ENCODE measurements around the gene PRKD2. TPM values are rescaled to one million over a fixed set of nuclear protein-coding genes. Genes with fewer than 3 reads are reported as not detected.

The PRKD2 gene
- total and polyA plus RNA-seq, 2 of the 8 experiments (the other 6 are each of a cell fraction or from before 2014, with no cell fraction given) = 24.4 to 63.8 TPM

DNA sequence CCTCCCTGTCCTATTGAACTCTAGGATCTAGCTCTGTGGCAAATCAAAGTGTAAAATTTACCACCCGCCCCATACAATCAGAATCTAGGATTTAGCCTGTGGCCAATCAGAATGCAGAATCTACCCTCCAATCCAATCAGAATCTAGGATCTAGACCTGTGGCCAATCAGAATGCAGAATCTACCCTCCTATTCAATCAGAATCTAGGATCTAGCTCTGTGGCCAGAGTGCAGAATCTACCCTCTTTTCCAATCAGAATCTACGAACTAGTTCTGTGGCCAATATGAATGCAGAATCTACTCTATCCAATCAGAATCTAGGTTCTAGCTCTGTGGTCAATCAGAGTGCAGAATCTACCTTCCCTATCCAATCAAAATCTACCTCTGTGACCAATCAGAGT, 25.8 kb downstream of the PRKD2 start:
- H3K4me3 ChIP-seq (ENCODE audit: extremely low read depth in 1 of 4, insufficient read depth in 2 of 4, low read depth in 3 of 4, low read length in 4 of 4) = no peak overlapping the region
- no peaks in the 10 kb centered on the region for H3K79me2 ChIP-seq (ENCODE audit: control insufficient read depth in 1 of 2, insufficient read depth in 2 of 2, low read length in 2 of 2)
- no peak overlapping the region for H3K4me2 ChIP-seq (ENCODE audit: insufficient read depth in 1 of 2, low read depth in 2 of 2, low read length in 2 of 2)
- no peak overlapping the region for H2BK120ac ChIP-seq (replicated peaks; ENCODE audit: low read depth, low read length)
- peaks cover 41 to 83% (median 67%) of the 10 kb centered on the region in 4 experiments for H3K36me3 ChIP-seq (ENCODE audit: control insufficient read depth in 2 of 4, insufficient read depth in 4 of 4, low read length in 3 of 4)
- no peak overlapping the region for H3K14ac ChIP-seq (ENCODE audit: insufficient read length)
- no peak for DNase-seq (ENCODE audit: low read depth in 1 of 2, low spot score in 2 of 2)
- no peak overlapping the region for H2BK15ac ChIP-seq (ENCODE audit: low read length)
- H3K79me1 ChIP-seq (ENCODE audit: low read depth, low read length) = peaks cover 2% of the 10 kb centered on the region
- no peak overlapping the region for H2BK12ac ChIP-seq (ENCODE audit: low read depth, low read length)
- H4K20me1 ChIP-seq (replicated peaks in 1 of 2; ENCODE audit: control insufficient read depth in 1 of 2, insufficient read depth in 2 of 2, low read length in 2 of 2) = peaks cover 4% of the 10 kb centered on the region in 2 experiments
- H3K4me1 ChIP-seq (replicated peaks in 1 of 4; ENCODE audit: control insufficient read depth in 3 of 4, insufficient read depth in 4 of 4, low read length in 3 of 4) = no peaks in the 10 kb centered on the region
- H3K27ac ChIP-seq (ENCODE audit: low read depth, low read length) = no peak overlapping the region
- no peaks in the 10 kb centered on the region for H3K9me3 ChIP-seq (ENCODE audit: insufficient read depth in 2 of 2, low read depth in 1 of 2, low read length in 1 of 2)
- no peak overlapping the region for H3K18ac ChIP-seq (ENCODE audit: extremely low read depth, low read length)
- TF ChIP-seq SUZ12 (IDR thresholded peaks at IDR 0.05; ENCODE audit: low read length) (no peak), MAFK (IDR thresholded peaks at IDR 0.05; ENCODE audit: low read depth, low read length) (no peak)
- H3K4ac ChIP-seq (replicated peaks; ENCODE audit: insufficient read length, low read depth, low read length) = no peak overlapping the region
- H3K23me2 ChIP-seq (ENCODE audit: low read depth, low read length) = no peaks in the 10 kb centered on the region
- H3K23ac ChIP-seq (ENCODE audit: insufficient read length) = no peak overlapping the region
- no peak overlapping the region for H2AK5ac ChIP-seq (ENCODE audit: low read depth, low read length)
- no peak for FAIRE-seq
- no peak overlapping the region for H2BK20ac ChIP-seq (ENCODE audit: low read length)
- CTCF ChIA-PET (ENCODE audit: partially characterized antibody) = interaction anchor here (0.7 to 2.3 kb wide), 5 partner anchors 13 to 54 kb away, joined by 3 to 9 read pairs (median 4); no protein-coding TSS in a partner anchor
- H4K8ac ChIP-seq (ENCODE audit: extremely low read depth, insufficient read depth, low read length) = no peak overlapping the region
- 46% methylated on average over 2 of the region's 2 CpGs; no CpG with 5 or more reads in 1 of the 2 experiments for WGBS, 2 experiments (ENCODE audit: extremely low coverage in 1 of 2, insufficient coverage in 1 of 2, insufficient read length in 1 of 2, insufficient replicate concordance in 2 of 2, low coverage in 1 of 2, low lambda C conversion rate in 2 of 2, missing lambda C conversion rate in 1 of 2)
- no peak overlapping the region for H3K9ac ChIP-seq (replicated peaks in 1 of 4; ENCODE audit: extremely low read depth in 1 of 4, low read depth in 3 of 4, low read length in 3 of 4)
- no peak overlapping the region for H4K5ac ChIP-seq (ENCODE audit: insufficient read length, low read depth, low read length)
- H2BK5ac ChIP-seq (ENCODE audit: low read depth, low read length) = no peak overlapping the region
- H4K91ac ChIP-seq (replicated peaks; ENCODE audit: insufficient read length, low read length) = no peak overlapping the region
- no peak overlapping the region for H2AFZ ChIP-seq (ENCODE audit: low read length)
- H3K56ac ChIP-seq (replicated peaks; ENCODE audit: insufficient read length, low read depth, low read length) = no peak overlapping the region
- POLR2A ChIA-PET (ENCODE audit: partially characterized antibody) = interaction anchor here (0.6 to 1.2 kb wide), 2 partner anchors 11 to 47 kb away, joined by 3 to 6 read pairs; no protein-coding TSS in a partner anchor
- H3K27me3 ChIP-seq (replicated peaks in 1 of 4; ENCODE audit: control insufficient read depth in 3 of 4, extremely low read depth in 1 of 4, insufficient read depth in 3 of 4, low read length in 3 of 4) = no peaks in the 10 kb centered on the region

All from H1 (cell line).